Neuronal stem cell (in vitro differentiated cells): Measurements from ENCODE around the gene LMO2.

Experiments used
- DNase-seq: peaks from one replicate; pipeline ENCODE4 v3.0.0-alpha.2; 2013; ENCODE audit warnings: low spot score
- H2AFZ ChIP-seq: one replicate; pipeline ENCODE4 v1.6.1; 2013; ENCODE audit warnings: mild to moderate bottlenecking, low read length, inconsistent platforms
- H2AK5ac ChIP-seq: 2 replicates; pipeline ENCODE4 v1.6.1; 2013; ENCODE audit warnings: low read depth, mild to moderate bottlenecking, inconsistent platforms, low read length, moderate library complexity, mixed read lengths
- H2BK120ac ChIP-seq: 2 replicates; pipeline ENCODE4 v1.6.1; 2013; ENCODE audit warnings: low read depth, mild to moderate bottlenecking, inconsistent platforms, low read length, moderate library complexity, mixed read lengths
- H2BK12ac ChIP-seq: one replicate; pipeline ENCODE4 v1.6.1; 2013; ENCODE audit warnings: low read length, inconsistent platforms
- H2BK15ac ChIP-seq: 2 replicates; pipeline ENCODE4 v1.6.1; 2013; ENCODE audit warnings: mild to moderate bottlenecking, low read length, inconsistent platforms, mixed read lengths
- H2BK5ac ChIP-seq: one replicate; pipeline ENCODE4 v1.6.1; 2013; ENCODE audit warnings: inconsistent platforms, mild to moderate bottlenecking, low read length, moderate library complexity
- H3K14ac ChIP-seq: one replicate; pipeline ENCODE4 v1.6.1; 2013; ENCODE audit warnings: low read length, inconsistent platforms
- H3K18ac ChIP-seq: 2 replicates; pipeline ENCODE4 v1.6.1; 2013; ENCODE audit warnings: low read length, inconsistent platforms
- H3K23ac ChIP-seq: 2 replicates; pipeline ENCODE4 v1.6.1; 2013; ENCODE audit warnings: low read depth, mild to moderate bottlenecking, mixed read lengths, low read length, inconsistent platforms; ENCODE audit not compliant: poor library complexity
- H3K27ac ChIP-seq: replicated peaks from 3 replicates; pipeline ENCODE4 v1.5.1; 2013; ENCODE audit warnings: low read length, inconsistent platforms
- H3K27me3 ChIP-seq, 3 experiments: 2 replicates each; pipeline ENCODE4 v1.6.1; 2013; ENCODE audit warnings: low read length in 3 of 3, mild to moderate bottlenecking in 2 of 3, inconsistent platforms in 1 of 3, low read depth in 1 of 3, mixed read lengths in 1 of 3, moderate library complexity in 1 of 3; ENCODE audit not compliant: control insufficient read depth in 3 of 3, insufficient read depth in 3 of 3
- H3K36me3 ChIP-seq, 2 donors: replicated peaks in 1 of 2; 2 replicates each; pipeline ENCODE4 v1.6.1; 2013; ENCODE audit warnings: low read length in 2 of 2; ENCODE audit not compliant: control insufficient read depth in 2 of 2, insufficient read depth in 2 of 2
- H3K4ac ChIP-seq: 2 replicates; pipeline ENCODE4 v1.6.1; 2013; ENCODE audit warnings: inconsistent platforms, mild to moderate bottlenecking, low read length, moderate library complexity
- H3K4me1 ChIP-seq, 2 donors: 1 replicate in 1 of 2; 2 replicates in 1 of 2; pipeline ENCODE4 v1.6.1; 2013; ENCODE audit warnings: low read length in 2 of 2, low read depth in 1 of 2; ENCODE audit not compliant: control insufficient read depth in 2 of 2, insufficient read depth in 1 of 2
- H3K4me2 ChIP-seq: one replicate; pipeline ENCODE4 v1.6.1; 2013; ENCODE audit warnings: mild to moderate bottlenecking, low read length, inconsistent platforms; ENCODE audit not compliant: insufficient read depth, poor library complexity, severe bottlenecking
- H3K4me3 ChIP-seq, 2 donors: 2 replicates each; pipeline ENCODE4 v1.5.1; 2013; ENCODE audit warnings: low read length in 2 of 2, mild to moderate bottlenecking in 2 of 2, inconsistent platforms in 1 of 2, moderate library complexity in 1 of 2
- H3K79me1 ChIP-seq: one replicate; pipeline ENCODE4 v1.6.1; 2013; ENCODE audit warnings: low read depth, mild to moderate bottlenecking, inconsistent platforms, low read length, moderate library complexity
- H3K9ac ChIP-seq: one replicate; pipeline ENCODE4 v1.6.1; 2013; ENCODE audit warnings: mild to moderate bottlenecking, low read depth, low read length, inconsistent platforms; ENCODE audit not compliant: poor library complexity
- H3K9me3 ChIP-seq, 2 donors: replicated peaks in 1 of 2; 2 replicates each; pipeline versions ENCODE3 to v1.6.1; 2013; ENCODE audit warnings: low read length in 2 of 2, mild to moderate bottlenecking in 2 of 2, inconsistent platforms in 1 of 2, low read depth in 1 of 2, mixed read lengths in 1 of 2, moderate library complexity in 1 of 2; ENCODE audit not compliant: control insufficient read depth in 2 of 2, insufficient read depth in 1 of 2
- H4K8ac ChIP-seq: one replicate; pipeline ENCODE4 v1.6.1; 2013; ENCODE audit warnings: low read depth, mild to moderate bottlenecking, inconsistent platforms, low read length, moderate library complexity
- H4K91ac ChIP-seq: one replicate; pipeline ENCODE4 v1.6.1; 2013; ENCODE audit warnings: low read length, low read depth, mild to moderate bottlenecking, inconsistent platforms; ENCODE audit not compliant: poor library complexity
- WGBS, 2 donors: extraction: QIAGEN DNeasy Blood & Tissue Kit; methylation state at CpG; one replicate each; pipeline ENCODE4 v1.1.7; 2013; ENCODE audit warnings: missing lambda C conversion rate in 2 of 2, mixed read lengths in 1 of 2; ENCODE audit not compliant: insufficient read length in 2 of 2, insufficient replicate concordance in 1 of 2; ENCODE audit errors: extremely low coverage in 2 of 2; 5-methylcytosine and 5-hydroxymethylcytosine counted together

LMO2 gene

DNA sequence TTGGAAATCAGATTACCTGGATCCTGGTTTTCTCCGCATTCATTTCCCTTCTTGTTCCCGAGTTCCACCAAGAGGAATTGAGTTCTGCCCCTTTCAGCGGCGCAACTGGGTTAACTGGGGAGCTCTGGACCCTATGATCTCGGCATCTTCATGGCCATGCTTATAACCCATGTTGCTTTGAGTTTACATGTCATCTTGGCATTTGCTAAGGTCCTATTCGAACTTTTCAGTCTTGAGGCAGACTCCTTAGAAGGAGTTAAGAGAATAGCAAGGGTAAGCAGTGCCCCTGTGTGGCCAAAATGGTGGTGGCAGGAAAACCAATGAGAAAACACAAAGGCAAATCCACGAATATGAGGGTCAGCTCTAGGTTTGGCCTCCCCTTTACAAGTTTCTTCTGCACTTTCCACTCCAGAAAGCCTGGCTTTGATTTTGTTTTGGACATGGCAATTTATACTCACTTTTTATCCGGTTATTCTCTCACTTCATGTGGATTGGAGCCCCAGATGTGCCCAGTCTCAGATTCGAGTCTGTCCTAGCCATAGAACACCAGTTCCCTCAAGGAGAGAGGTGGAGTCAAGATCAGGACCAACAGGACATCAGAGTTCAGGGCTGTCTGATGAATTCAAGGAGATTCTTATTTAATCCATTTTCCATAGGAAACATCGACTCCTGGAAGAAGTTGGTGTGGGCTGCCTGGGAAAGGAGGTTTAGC lies 62.3 kb downstream of the LMO2 start:
- H3K9ac ChIP-seq, result peak overlapping the region; percentile 90
- H2BK12ac ChIP-seq, result no peak overlapping the region
- H2BK5ac ChIP-seq, result no peak overlapping the region
- H3K18ac ChIP-seq, result peak overlapping the region; percentile 93
- H3K14ac ChIP-seq, result peak overlapping the region; percentile 95
- peak overlapping the region; percentile 75 for H2AFZ ChIP-seq
- H3K27me3 ChIP-seq, result peaks cover 4 to 51% (median 12%) of the 10 kb centered on the region in 3 experiments
- no peak overlapping the region for H4K8ac ChIP-seq
- no peak overlapping the region for H4K91ac ChIP-seq
- H3K23ac ChIP-seq, result no peak overlapping the region
- H2BK120ac ChIP-seq, result no peak overlapping the region
- H3K27ac ChIP-seq, result no peak overlapping the region
- no peak overlapping the region for H3K4ac ChIP-seq
- peak; percentile 58 for DNase-seq
- peak overlapping the region; percentile 100 for H3K4me2 ChIP-seq
- H3K79me1 ChIP-seq, result no peaks in the 10 kb centered on the region
- no peaks in the 10 kb centered on the region for H3K36me3 ChIP-seq
- H3K4me1 ChIP-seq, result peaks cover 0 to 4% of the 10 kb centered on the region in 2 donors
- no peaks in the 10 kb centered on the region for H3K9me3 ChIP-seq
- H2BK15ac ChIP-seq, result no peak overlapping the region
- H2AK5ac ChIP-seq, result no peak overlapping the region
- peak overlapping the region; percentile 27 to 75 for H3K4me3 ChIP-seq
- WGBS, 2 donors, result no CpG with 5 or more reads among the region's 10 CpGs

DNA sequence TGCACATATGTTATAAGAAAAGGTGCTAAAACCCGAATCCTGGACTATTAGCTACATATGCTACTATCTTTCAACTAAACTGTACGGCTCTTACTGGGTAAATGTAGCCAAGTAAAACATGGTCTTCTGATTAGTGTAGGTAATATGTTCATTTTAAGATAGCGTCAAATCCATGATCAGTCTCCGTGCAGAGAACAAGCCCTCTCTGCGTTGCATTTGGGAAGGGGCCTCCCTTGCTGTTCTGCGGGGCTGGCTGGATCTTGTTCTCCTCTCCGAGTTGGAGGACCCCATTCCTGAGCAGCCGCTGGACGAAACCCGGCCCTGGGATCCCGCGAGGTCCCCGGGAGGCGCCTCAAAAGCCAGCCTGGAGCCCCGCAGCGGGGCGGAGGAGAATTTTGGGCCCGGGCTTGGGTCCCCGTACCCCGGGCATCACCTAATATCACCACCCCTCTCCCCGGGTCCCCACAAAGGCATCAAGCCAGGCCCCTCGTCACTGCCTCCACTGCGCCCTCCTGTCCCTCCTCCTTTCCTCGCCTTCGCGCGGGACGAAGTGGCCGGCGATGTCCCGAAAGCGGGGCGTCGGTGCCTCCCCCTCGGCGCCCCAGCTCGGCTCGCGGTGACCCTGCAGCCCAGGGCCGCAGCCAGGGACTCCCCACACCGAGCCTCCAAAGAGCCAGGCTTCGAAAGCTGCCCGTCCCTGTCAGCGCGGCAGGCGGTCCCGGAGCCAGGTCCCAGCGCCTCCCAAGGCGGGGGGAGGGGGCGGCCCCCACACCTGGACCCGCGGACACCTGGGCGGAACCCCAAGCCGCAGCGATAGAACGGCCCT lies 63.1 kb downstream of the LMO2 start:
- Histone ChIP-seq H4K8ac (no peak overlapping the region), H3K4me3 (peak overlapping the region; percentile 27 to 75), H3K4me1 (peaks cover 0 to 4% of the 10 kb centered on the region in 2 donors), H3K9ac (peak overlapping the region; percentile 90), H3K18ac (peak overlapping the region; percentile 93), H3K27ac (no peak overlapping the region), H3K14ac (peak overlapping the region; percentile 95), H2AK5ac (no peak overlapping the region), H3K4ac (no peak overlapping the region), H3K23ac (no peak overlapping the region), H3K9me3 (no peaks in the 10 kb centered on the region), H3K36me3 (no peaks in the 10 kb centered on the region), H2BK5ac (no peak overlapping the region), H3K27me3 (peaks cover 4 to 51% (median 12%) of the 10 kb centered on the region in 3 experiments), H3K79me1 (no peaks in the 10 kb centered on the region), H4K91ac (no peak overlapping the region), H2BK15ac (no peak overlapping the region), H2AFZ (peak overlapping the region; percentile 75), H3K4me2 (peak overlapping the region; percentile 100), H2BK12ac (peak overlapping the region; percentile 50), H2BK120ac (no peak overlapping the region)
- no CpG with 5 or more reads among the region's 56 CpGs for WGBS, 2 donors
- DNase-seq, result peak; percentile 2

DNA sequence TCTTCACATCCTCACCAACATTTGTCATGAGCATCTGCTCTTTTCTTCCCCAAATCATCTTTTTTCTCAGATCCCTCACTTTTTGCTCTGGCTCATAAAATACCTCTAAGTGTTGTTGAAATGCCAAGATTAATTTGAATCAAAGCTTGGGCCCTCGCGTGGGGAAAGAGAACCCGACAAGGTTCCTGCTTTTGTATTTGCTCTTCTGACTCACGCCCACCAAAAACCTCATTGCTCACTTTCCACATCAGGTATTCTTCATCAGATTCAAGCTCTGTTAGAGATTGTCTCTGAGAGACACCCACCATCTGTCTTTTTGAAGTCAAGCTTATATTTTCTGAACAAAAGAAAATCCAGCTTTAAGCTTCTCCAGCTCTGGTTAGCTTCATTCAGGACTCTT lies 64.7 kb downstream of the LMO2 start:
- H3K9ac ChIP-seq, result no peak overlapping the region
- H2BK120ac ChIP-seq, result no peak overlapping the region
- no peak overlapping the region for H3K27ac ChIP-seq
- H2BK15ac ChIP-seq, result no peak overlapping the region
- H3K27me3 ChIP-seq, result peaks cover 4 to 46% (median 12%) of the 10 kb centered on the region in 3 experiments
- no peak overlapping the region for H2AK5ac ChIP-seq
- H3K18ac ChIP-seq, result no peak overlapping the region
- no peak overlapping the region for H3K23ac ChIP-seq
- DNase-seq, result no peak
- no peak overlapping the region for H3K4ac ChIP-seq
- no peak overlapping the region for H3K4me2 ChIP-seq
- H2BK12ac ChIP-seq, result no peak overlapping the region
- no peak overlapping the region for H2AFZ ChIP-seq
- H3K4me1 ChIP-seq, result peaks cover 0 to 4% of the 10 kb centered on the region in 2 donors
- H4K8ac ChIP-seq, result no peak overlapping the region
- no CpG with 5 or more reads among the region's 4 CpGs for WGBS, 2 donors
- no peak overlapping the region for H3K4me3 ChIP-seq
- H3K36me3 ChIP-seq, result no peaks in the 10 kb centered on the region
- H3K14ac ChIP-seq, result no peak overlapping the region
- no peak overlapping the region for H4K91ac ChIP-seq
- H3K9me3 ChIP-seq, result no peaks in the 10 kb centered on the region
- H3K79me1 ChIP-seq, result no peaks in the 10 kb centered on the region
- no peak overlapping the region for H2BK5ac ChIP-seq
